ENCODE measurements around the gene HOXB8. TPM values are rescaled to one million over a fixed set of nuclear protein-coding genes. Genes with fewer than 3 reads are reported as not detected.
A peak's percentile ranks its signal among the peaks of the same experiment; 100 is the strongest.

HOXB8 gene
- total and polyA plus RNA-seq, 2 donors (not counting 3 experiments of a cell fraction or from before 2014, with no cell fraction given): 1.7 to 2.4 TPM

GRCh38 chr17:48636177-48637018 lies 21.3 kb upstream of the HOXB8 start:
- no peaks in the 10 kb centered on the region for H3K9me1 ChIP-seq (replicated peaks; ENCODE audit: control insufficient read depth, extremely low read depth, insufficient read depth, low read length)
- H3K27me3 ChIP-seq (ENCODE audit: control insufficient read depth in 2 of 2, insufficient read depth in 2 of 2, low read length in 2 of 2): peaks cover 69 to 85% of the 10 kb centered on the region in 2 experiments
- TF ChIP-seq GATA2 (IDR thresholded peaks at IDR 0.05; ENCODE audit: insufficient read depth, insufficient read length, low read depth, low read length) (no peak), FOS (IDR thresholded peaks at IDR 0.05; ENCODE audit: borderline replicate concordance, insufficient read depth, low read length) (no peak), POLR2AphosphoS5 (IDR thresholded peaks at IDR 0.05; ENCODE audit: insufficient read depth, low read depth, low read length) (peak; percentile 42), JUN (IDR thresholded peaks at IDR 0.05; ENCODE audit: borderline replicate concordance, insufficient read depth, insufficient read length, low read depth) (no peak), EZH2 (IDR thresholded peaks at IDR 0.05; ENCODE audit: borderline replicate concordance, low read depth, low read length, severe bottlenecking) (peak; percentile 53), POLR2A (IDR thresholded peaks at IDR 0.05; ENCODE audit: low read depth, low read length) (no peak)
- TF ChIP-seq, protein P1, sequence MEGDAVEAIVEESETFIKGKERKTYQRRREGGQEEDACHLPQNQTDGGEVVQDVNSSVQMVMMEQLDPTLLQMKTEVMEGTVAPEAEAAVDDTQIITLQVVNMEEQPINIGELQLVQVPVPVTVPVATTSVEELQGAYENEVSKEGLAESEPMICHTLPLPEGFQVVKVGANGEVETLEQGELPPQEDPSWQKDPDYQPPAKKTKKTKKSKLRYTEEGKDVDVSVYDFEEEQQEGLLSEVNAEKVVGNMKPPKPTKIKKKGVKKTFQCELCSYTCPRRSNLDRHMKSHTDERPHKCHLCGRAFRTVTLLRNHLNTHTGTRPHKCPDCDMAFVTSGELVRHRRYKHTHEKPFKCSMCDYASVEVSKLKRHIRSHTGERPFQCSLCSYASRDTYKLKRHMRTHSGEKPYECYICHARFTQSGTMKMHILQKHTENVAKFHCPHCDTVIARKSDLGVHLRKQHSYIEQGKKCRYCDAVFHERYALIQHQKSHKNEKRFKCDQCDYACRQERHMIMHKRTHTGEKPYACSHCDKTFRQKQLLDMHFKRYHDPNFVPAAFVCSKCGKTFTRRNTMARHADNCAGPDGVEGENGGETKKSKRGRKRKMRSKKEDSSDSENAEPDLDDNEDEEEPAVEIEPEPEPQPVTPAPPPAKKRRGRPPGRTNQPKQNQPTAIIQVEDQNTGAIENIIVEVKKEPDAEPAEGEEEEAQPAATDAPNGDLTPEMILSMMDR (IDR thresholded peaks at IDR 0.05; ENCODE audit: extremely low read depth in 1 of 2, insufficient read depth in 1 of 2, low read depth in 1 of 2, low read length in 2 of 2): peak; percentile 89 to 96
- BruUV-seq (replicated peaks): no TSS peak
- no peak overlapping the region for H3K9ac ChIP-seq (replicated peaks; ENCODE audit: extremely low read depth, insufficient read depth, low read length)
- H3K4me1 ChIP-seq (ENCODE audit: control insufficient read depth, extremely low read depth, insufficient read depth, low read length): no peaks in the 10 kb centered on the region
- no peaks in the 10 kb centered on the region for H3K36me3 ChIP-seq (ENCODE audit: control insufficient read depth in 2 of 2, extremely low read depth in 1 of 2, insufficient read depth in 2 of 2, low read length in 2 of 2)
- H3K79me2 ChIP-seq (ENCODE audit: control insufficient read depth, insufficient read depth, low read length): no peaks in the 10 kb centered on the region
- H3K27ac ChIP-seq (ENCODE audit: insufficient read depth, low read depth, low read length): no peak overlapping the region
- H4K20me1 ChIP-seq (replicated peaks; ENCODE audit: control insufficient read depth, extremely low read depth, insufficient read depth, low read length): no peaks in the 10 kb centered on the region
- FAIRE-seq: peak; percentile 91
- peak; percentile 93 for DNase-seq (ENCODE audit: low read depth, low spot score)
- no peak overlapping the region for H3K4me2 ChIP-seq (ENCODE audit: insufficient read depth, low read length)
- CTCF ChIA-PET: interaction anchor here (0.5 to 4.2 kb wide), 64 partner anchors 8 to 1284 kb away, joined by 3 to 73 read pairs (median 4); partner anchors contain the start of genes ATP5MC1, HOXB8, HOXB9 and PRAC2
- POLR2A ChIA-PET: interaction anchor here (0.6 to 0.7 kb wide), 2 partner anchors 98 to 271 kb away, joined by 3 to 5 read pairs; no protein-coding TSS in a partner anchor
- dilution Hi-C loops (cut with MboI; ENCODE audit: extremely low pct_ligation_motif_present, low sequenced_read_pairs): no loop called here
- peak overlapping the region; percentile 4 for H2AFZ ChIP-seq (ENCODE audit: low read depth, low read length)
- H3K4me3 ChIP-seq (replicated peaks in 1 of 3; ENCODE audit: insufficient read depth in 1 of 3, low read depth in 1 of 3, low read length in 3 of 3): no peak overlapping the region
- H3K9me3 ChIP-seq (replicated peaks; ENCODE audit: control insufficient read depth, insufficient read depth, low read length): no peaks in the 10 kb centered on the region
- intact Hi-C loops (cut with micrococcal nuclease): loop anchor here (1.0 kb wide), 1 partner anchor 11 kb away; no protein-coding TSS in a partner anchor
